HL-60 (cell line): ENCODE data around the gene APPBP2.
"Not testable (repeated sequence)": the region's sequence is repeated elsewhere in the genome, so short reads cannot be mapped to it uniquely, and the experiment has no call there.

Experiments
- DNase-seq, 2 experiments: peaks; one replicate each; pipeline ENCODE4 v3.0.0-alpha.2; 2010 to 2020; ENCODE audit warnings: low read depth in 1 of 2, low spot score in 1 of 2
- H3K27ac ChIP-seq: fragments of 250-450 bp; sonication (Bioruptor Pico); replicated peaks from 2 replicates; pipeline ENCODE4 v1.5.1; 2020; ENCODE audit warnings: mild to moderate bottlenecking, moderate library complexity
- H3K27me3 ChIP-seq: fragments of 250-450 bp; sonication (Bioruptor Pico); 2 replicates; pipeline ENCODE4 v1.5.1; 2021; ENCODE audit warnings: mild to moderate bottlenecking, moderate library complexity; ENCODE audit not compliant: insufficient read depth, poor library complexity, severe bottlenecking
- H3K4me3 ChIP-seq: replicated peaks from 2 replicates; pipeline ENCODE4 v1.5.1; 2011; ENCODE audit warnings: mild to moderate bottlenecking, control low read depth, low read length; ENCODE audit not compliant: insufficient read depth
- GABPA ChIP-seq: IDR thresholded peaks from 2 replicates; pipeline ENCODE4 v1.6.1; 2012; ENCODE audit warnings: low read depth
- POLR2AphosphoS5 ChIP-seq: IDR thresholded peaks from 2 replicates; pipeline ENCODE4 v1.6.1; 2012; ENCODE audit warnings: low read depth
- SPI1 ChIP-seq: IDR thresholded peaks from 2 replicates; pipeline ENCODE4 v1.6.1; 2012; ENCODE audit warnings: low read depth, mild to moderate bottlenecking, borderline replicate concordance
- TF ChIP-seq, protein P1 (sequence below): IDR thresholded peaks from 2 replicates; pipeline ENCODE4 v1.6.1; 2012; ENCODE audit warnings: low read depth; ENCODE audit not compliant: insufficient replicate concordance
- TF ChIP-seq, protein P2 (sequence below): IDR thresholded peaks from one replicate; pipeline ENCODE4 v1.5.1; 2011; ENCODE audit warnings: low read length, control low read depth, inconsistent platforms; ENCODE audit not compliant: insufficient read depth

Gene APPBP2

DNA sequence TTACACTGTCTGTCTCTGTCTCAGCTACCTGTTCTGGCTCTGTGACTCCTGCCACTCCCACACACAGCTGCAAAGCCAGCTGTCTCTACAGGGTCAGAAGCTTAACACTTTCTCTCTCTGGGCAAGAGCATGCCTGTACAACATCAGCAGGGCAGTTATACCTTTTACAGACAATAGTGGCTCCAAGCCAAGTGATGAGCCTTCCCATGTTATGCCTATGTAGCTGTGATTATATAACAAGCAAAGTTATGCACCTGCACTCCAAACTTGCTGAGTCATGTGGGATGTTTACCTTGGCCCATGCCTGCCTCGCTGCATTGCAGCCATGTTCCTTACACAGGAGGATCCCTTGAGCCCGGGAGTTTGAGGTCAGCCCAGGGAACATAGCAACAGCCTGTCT lies 31.8 kb upstream of the APPBP2 start:
- Histone ChIP-seq H3K4me3 (no peak overlapping the region), H3K27me3 (no peaks in the 10 kb centered on the region), H3K27ac (no peak overlapping the region)
- DNase-seq, result no peak
- no peak for TF ChIP-seq SPI1
- TF ChIP-seq, protein P1, sequence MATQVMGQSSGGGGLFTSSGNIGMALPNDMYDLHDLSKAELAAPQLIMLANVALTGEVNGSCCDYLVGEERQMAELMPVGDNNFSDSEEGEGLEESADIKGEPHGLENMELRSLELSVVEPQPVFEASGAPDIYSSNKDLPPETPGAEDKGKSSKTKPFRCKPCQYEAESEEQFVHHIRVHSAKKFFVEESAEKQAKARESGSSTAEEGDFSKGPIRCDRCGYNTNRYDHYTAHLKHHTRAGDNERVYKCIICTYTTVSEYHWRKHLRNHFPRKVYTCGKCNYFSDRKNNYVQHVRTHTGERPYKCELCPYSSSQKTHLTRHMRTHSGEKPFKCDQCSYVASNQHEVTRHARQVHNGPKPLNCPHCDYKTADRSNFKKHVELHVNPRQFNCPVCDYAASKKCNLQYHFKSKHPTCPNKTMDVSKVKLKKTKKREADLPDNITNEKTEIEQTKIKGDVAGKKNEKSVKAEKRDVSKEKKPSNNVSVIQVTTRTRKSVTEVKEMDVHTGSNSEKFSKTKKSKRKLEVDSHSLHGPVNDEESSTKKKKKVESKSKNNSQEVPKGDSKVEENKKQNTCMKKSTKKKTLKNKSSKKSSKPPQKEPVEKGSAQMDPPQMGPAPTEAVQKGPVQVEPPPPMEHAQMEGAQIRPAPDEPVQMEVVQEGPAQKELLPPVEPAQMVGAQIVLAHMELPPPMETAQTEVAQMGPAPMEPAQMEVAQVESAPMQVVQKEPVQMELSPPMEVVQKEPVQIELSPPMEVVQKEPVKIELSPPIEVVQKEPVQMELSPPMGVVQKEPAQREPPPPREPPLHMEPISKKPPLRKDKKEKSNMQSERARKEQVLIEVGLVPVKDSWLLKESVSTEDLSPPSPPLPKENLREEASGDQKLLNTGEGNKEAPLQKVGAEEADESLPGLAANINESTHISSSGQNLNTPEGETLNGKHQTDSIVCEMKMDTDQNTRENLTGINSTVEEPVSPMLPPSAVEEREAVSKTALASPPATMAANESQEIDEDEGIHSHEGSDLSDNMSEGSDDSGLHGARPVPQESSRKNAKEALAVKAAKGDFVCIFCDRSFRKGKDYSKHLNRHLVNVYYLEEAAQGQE, result no peak
- TF ChIP-seq POLR2AphosphoS5, result no peak
- TF ChIP-seq GABPA, result no peak
- TF ChIP-seq, protein P2, sequence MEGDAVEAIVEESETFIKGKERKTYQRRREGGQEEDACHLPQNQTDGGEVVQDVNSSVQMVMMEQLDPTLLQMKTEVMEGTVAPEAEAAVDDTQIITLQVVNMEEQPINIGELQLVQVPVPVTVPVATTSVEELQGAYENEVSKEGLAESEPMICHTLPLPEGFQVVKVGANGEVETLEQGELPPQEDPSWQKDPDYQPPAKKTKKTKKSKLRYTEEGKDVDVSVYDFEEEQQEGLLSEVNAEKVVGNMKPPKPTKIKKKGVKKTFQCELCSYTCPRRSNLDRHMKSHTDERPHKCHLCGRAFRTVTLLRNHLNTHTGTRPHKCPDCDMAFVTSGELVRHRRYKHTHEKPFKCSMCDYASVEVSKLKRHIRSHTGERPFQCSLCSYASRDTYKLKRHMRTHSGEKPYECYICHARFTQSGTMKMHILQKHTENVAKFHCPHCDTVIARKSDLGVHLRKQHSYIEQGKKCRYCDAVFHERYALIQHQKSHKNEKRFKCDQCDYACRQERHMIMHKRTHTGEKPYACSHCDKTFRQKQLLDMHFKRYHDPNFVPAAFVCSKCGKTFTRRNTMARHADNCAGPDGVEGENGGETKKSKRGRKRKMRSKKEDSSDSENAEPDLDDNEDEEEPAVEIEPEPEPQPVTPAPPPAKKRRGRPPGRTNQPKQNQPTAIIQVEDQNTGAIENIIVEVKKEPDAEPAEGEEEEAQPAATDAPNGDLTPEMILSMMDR, result no peak

DNA sequence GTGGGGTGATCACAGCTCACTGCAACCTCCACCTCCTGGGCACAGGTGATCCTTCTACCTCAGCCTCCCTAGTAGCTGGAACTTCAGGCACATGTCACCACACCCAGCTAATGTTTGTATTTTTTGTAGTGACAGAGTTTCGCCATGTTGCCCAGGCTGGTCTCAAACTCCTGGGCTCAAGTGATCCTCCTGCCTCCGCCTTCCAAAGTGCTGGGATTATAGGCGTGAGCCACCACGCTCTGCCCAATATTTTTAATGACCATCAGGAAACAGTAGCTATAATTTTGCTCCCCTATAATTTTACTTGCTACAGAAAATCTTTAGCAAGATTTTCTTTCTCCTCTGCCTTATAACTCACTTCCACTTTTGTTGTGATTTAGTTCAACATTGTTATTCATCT lies 29.7 kb upstream of the APPBP2 start:
- no peak overlapping the region for H3K4me3 ChIP-seq
- no peak for DNase-seq
- TF ChIP-seq SPI1 (no peak), GABPA (no peak), POLR2AphosphoS5 (no peak)
- TF ChIP-seq, protein P2, result no peak
- TF ChIP-seq, protein P1, result no peak
- no peak overlapping the region for H3K27ac ChIP-seq
- H3K27me3 ChIP-seq, result no peaks in the 10 kb centered on the region

DNA sequence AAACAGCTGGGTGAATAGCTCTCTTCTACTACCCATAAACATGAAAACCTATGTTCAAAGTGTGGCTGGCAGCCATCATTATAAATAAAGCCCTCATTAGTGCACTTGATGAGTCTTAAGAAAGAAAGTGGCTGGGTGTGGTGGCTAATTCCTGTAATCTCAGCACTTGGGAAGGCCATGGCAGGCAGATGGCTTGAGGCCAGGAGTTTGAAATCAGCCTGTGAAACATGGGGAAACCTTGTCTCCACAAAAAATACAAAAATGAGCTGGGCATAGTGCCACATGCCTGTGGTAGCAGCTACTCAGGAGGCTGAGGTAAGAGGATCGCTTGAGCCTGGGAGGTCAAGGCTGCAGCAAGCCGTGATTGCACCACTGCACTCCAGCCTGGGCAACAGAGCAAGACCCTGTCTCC lies 28.3 kb upstream of the APPBP2 start:
- no peak overlapping the region for H3K27ac ChIP-seq
- no peak for DNase-seq
- H3K27me3 ChIP-seq, result no peaks in the 10 kb centered on the region
- no peak overlapping the region for H3K4me3 ChIP-seq
- TF ChIP-seq POLR2AphosphoS5, result no peak
- TF ChIP-seq, protein P2, result no peak
- no peak for TF ChIP-seq GABPA
- no peak for TF ChIP-seq SPI1
- TF ChIP-seq, protein P1, result no peak

DNA sequence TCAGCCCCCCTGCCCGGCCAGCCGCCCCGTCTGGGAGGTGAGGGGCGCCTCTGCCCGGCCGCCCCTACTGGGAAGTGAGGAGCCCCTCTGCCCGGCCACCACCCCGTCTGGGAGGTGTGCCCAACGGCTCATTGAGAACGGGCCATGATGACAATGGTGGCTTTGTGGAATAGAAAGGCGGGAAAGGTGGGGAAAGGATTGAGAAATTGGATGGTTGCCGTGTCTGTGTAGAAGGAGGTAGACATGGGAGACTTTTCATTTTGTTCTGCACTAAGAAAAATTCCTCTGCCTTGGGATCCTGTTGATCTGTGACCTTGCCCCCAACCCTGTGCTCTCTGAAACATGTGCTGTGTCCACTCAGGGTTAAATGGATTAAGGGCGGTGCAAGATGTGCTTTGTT lies 26.2 kb upstream of the APPBP2 start:
- not testable (repeated sequence) for H3K27ac ChIP-seq, H3K27me3 ChIP-seq, H3K4me3 ChIP-seq, DNase-seq
